H9 (cell line): Measurements from ENCODE around the gene NAA15. TPM values are rescaled to one million over a fixed set of nuclear protein-coding genes. Genes with fewer than 3 reads are reported as not detected.

ENCODE experiments used
- DNase-seq: peaks from one replicate; pipeline ENCODE4 v3.0.0-alpha.2; 2017
- H2AFZ ChIP-seq: one replicate; pipeline ENCODE4 v1.6.1; 2013; ENCODE audit warnings: mild to moderate bottlenecking, low read length, control low read depth, moderate library complexity
- H2AK5ac ChIP-seq: 2 replicates; pipeline ENCODE4 v1.6.1; 2013; ENCODE audit warnings: low read length, control low read depth, mixed read lengths; ENCODE audit not compliant: insufficient read length
- H2BK120ac ChIP-seq: one replicate; pipeline ENCODE4 v1.6.1; 2013; ENCODE audit warnings: low read depth, mild to moderate bottlenecking, low read length, control low read depth, inconsistent platforms; ENCODE audit not compliant: poor library complexity, severe bottlenecking
- H2BK12ac ChIP-seq: 2 replicates; pipeline ENCODE4 v1.6.1; 2013; ENCODE audit warnings: low read length, control low read depth, mixed read lengths, low read depth; ENCODE audit not compliant: insufficient read length
- H2BK15ac ChIP-seq: 2 replicates; pipeline ENCODE4 v1.6.1; 2013; ENCODE audit warnings: low read depth, low read length, control low read depth
- H2BK20ac ChIP-seq: one replicate; pipeline ENCODE4 v1.6.1; 2013; ENCODE audit warnings: low read depth, mild to moderate bottlenecking, low read length, control low read depth, inconsistent platforms; ENCODE audit not compliant: poor library complexity, severe bottlenecking
- H2BK5ac ChIP-seq: 2 replicates; pipeline ENCODE4 v1.6.1; 2013; ENCODE audit warnings: low read length, control low read depth, mixed read lengths; ENCODE audit not compliant: insufficient read length
- H3K14ac ChIP-seq: 2 replicates; pipeline ENCODE4 v1.6.1; 2013; ENCODE audit warnings: low read length, control low read depth; ENCODE audit not compliant: insufficient read depth
- H3K18ac ChIP-seq: 2 replicates; pipeline ENCODE4 v1.6.1; 2013; ENCODE audit warnings: low read depth, mild to moderate bottlenecking, mixed read lengths, low read length, control low read depth; ENCODE audit not compliant: insufficient read length
- H3K23ac ChIP-seq: 2 replicates; pipeline ENCODE4 v1.6.1; 2013; ENCODE audit warnings: low read length, control low read depth, mixed read lengths, low read depth; ENCODE audit not compliant: insufficient read length
- H3K23me2 ChIP-seq: 2 replicates; pipeline ENCODE4 v1.6.1; 2013; ENCODE audit warnings: low read depth, mild to moderate bottlenecking, mixed read lengths, low read length, control low read depth; ENCODE audit not compliant: insufficient read length, poor library complexity, severe bottlenecking
- H3K27ac ChIP-seq: 2 replicates; pipeline ENCODE4 v1.5.1; 2013; ENCODE audit warnings: low read length, control low read depth, mixed read lengths, low read depth; ENCODE audit not compliant: insufficient read length
- H3K27me3 ChIP-seq: 2 replicates; pipeline ENCODE4 v1.6.1; 2013; ENCODE audit warnings: low read length, control low read depth, inconsistent platforms; ENCODE audit not compliant: insufficient read depth
- H3K4ac ChIP-seq: 2 replicates; pipeline ENCODE4 v1.6.1; 2013; ENCODE audit warnings: low read depth, mild to moderate bottlenecking, control low read depth, inconsistent platforms, low read length, moderate library complexity
- H3K4me1 ChIP-seq: 2 replicates; pipeline ENCODE4 v1.6.1; 2013; ENCODE audit warnings: low read length, control low read depth, inconsistent platforms; ENCODE audit not compliant: insufficient read depth
- H3K4me2 ChIP-seq: 2 replicates; pipeline ENCODE4 v1.6.1; 2013; ENCODE audit warnings: low read length, control low read depth, mixed read lengths; ENCODE audit not compliant: insufficient read length, insufficient read depth
- H3K56ac ChIP-seq: 2 replicates; pipeline ENCODE4 v1.6.1; 2013; ENCODE audit warnings: low read depth, mild to moderate bottlenecking, mixed read lengths, low read length, control low read depth; ENCODE audit not compliant: insufficient read length
- H3K79me1 ChIP-seq: 2 replicates; pipeline ENCODE4 v1.6.1; 2013; ENCODE audit warnings: low read depth, mild to moderate bottlenecking, moderate library complexity, low read length, control low read depth, inconsistent platforms; ENCODE audit not compliant: insufficient read depth, poor library complexity, severe bottlenecking
- H3K79me2 ChIP-seq: 2 replicates; pipeline ENCODE4 v1.6.1; 2013; ENCODE audit warnings: low read length, control low read depth, inconsistent platforms; ENCODE audit not compliant: insufficient read depth
- H3K9ac ChIP-seq: 2 replicates; pipeline ENCODE4 v1.6.1; 2013; ENCODE audit warnings: low read length, control low read depth, mixed read lengths; ENCODE audit not compliant: insufficient read length; ENCODE audit errors: extremely low read depth
- H3K9me3 ChIP-seq: one replicate; pipeline ENCODE4 v1.6.1; 2013; ENCODE audit warnings: low read depth, low read length, inconsistent platforms; ENCODE audit not compliant: control insufficient read depth
- H3T11ph ChIP-seq: one replicate; pipeline ENCODE4 v1.6.1; 2013; ENCODE audit warnings: mild to moderate bottlenecking, low read length, control low read depth, inconsistent platforms
- H4K20me1 ChIP-seq: one replicate; pipeline ENCODE4 v1.6.1; 2013; ENCODE audit not compliant: control insufficient read depth, insufficient read length, insufficient read depth
- H4K5ac ChIP-seq: 2 replicates; pipeline ENCODE4 v1.6.1; 2013; ENCODE audit warnings: low read depth, mild to moderate bottlenecking, mixed read lengths, low read length, control low read depth; ENCODE audit not compliant: insufficient read length
- H4K8ac ChIP-seq: replicated peaks from 2 replicates; pipeline ENCODE4 v1.6.1; 2013; ENCODE audit warnings: low read length, control low read depth, mixed read lengths, low read depth; ENCODE audit not compliant: insufficient read length
- H4K91ac ChIP-seq: 2 replicates; pipeline ENCODE4 v1.6.1; 2013; ENCODE audit warnings: low read depth, mild to moderate bottlenecking, moderate library complexity, mixed read lengths, low read length, control low read depth; ENCODE audit not compliant: insufficient read length
- H3K27ac Mint-ChIP-seq, 3 experiments: 2 replicates in 2 of 3; 3 replicates in 1 of 3; pipeline ENCODE4 v1.8.0; 2020 to 2021; ENCODE audit warnings: mixed read lengths in 3 of 3, mild to moderate bottlenecking in 1 of 3, moderate library complexity in 1 of 3
- H3K27me3 Mint-ChIP-seq: 2 replicates; pipeline ENCODE4 v1.8.0; 2021; ENCODE audit warnings: low read depth, mild to moderate bottlenecking, moderate library complexity, mixed read lengths
- H3K36me3 Mint-ChIP-seq, 3 experiments: 2 replicates in 2 of 3; 3 replicates in 1 of 3; pipeline ENCODE4 v1.8.0; 2020 to 2021; ENCODE audit warnings: low read depth in 3 of 3, mixed read lengths in 3 of 3; ENCODE audit not compliant: insufficient read depth in 1 of 3
- H3K4me1 Mint-ChIP-seq, 2 experiments: 2 replicates each; pipeline ENCODE4 v1.8.0; 2020; ENCODE audit warnings: mixed read lengths in 2 of 2
- H3K4me3 Mint-ChIP-seq, 2 experiments: 2 replicates in 1 of 2; 3 replicates in 1 of 2; pipeline ENCODE4 v1.8.0; 2020 to 2021; ENCODE audit warnings: mild to moderate bottlenecking in 2 of 2, mixed read lengths in 2 of 2, moderate library complexity in 1 of 2
- H3K9me3 Mint-ChIP-seq, 2 experiments: 2 replicates in 1 of 2; 3 replicates in 1 of 2; pipeline ENCODE4 v1.8.0; 2020; ENCODE audit warnings: mild to moderate bottlenecking in 2 of 2, mixed read lengths in 2 of 2, moderate library complexity in 1 of 2
- whole genome bisulfite sequencing: extraction: QIAGEN DNeasy Blood & Tissue Kit; methylation state at CpG from one replicate; pipeline ENCODE4 v1.1.7; 2013; ENCODE audit warnings: missing lambda C conversion rate, low lambda C conversion rate, mixed read lengths; ENCODE audit not compliant: insufficient read length; ENCODE audit errors: extremely low coverage; 5-methylcytosine and 5-hydroxymethylcytosine counted together
- total RNA-seq: library from RNA; stranded (reverse); gene quantifications from 2 replicates; pipeline ENCODE4 v1.2.1, GENCODE V29; 2021
- TF ChIP-seq, protein P1 (sequence below): fragments of 200-600 bp; sonication (generic); conservative IDR thresholded peaks from 3 replicates; pipeline ENCODE4 v1.8.0; 2021; ENCODE audit warnings: antibody characterized with exemption, mild to moderate bottlenecking

Gene NAA15
- total RNA-seq, 1 experiment from 2014 or later: 115 TPM

DNA sequence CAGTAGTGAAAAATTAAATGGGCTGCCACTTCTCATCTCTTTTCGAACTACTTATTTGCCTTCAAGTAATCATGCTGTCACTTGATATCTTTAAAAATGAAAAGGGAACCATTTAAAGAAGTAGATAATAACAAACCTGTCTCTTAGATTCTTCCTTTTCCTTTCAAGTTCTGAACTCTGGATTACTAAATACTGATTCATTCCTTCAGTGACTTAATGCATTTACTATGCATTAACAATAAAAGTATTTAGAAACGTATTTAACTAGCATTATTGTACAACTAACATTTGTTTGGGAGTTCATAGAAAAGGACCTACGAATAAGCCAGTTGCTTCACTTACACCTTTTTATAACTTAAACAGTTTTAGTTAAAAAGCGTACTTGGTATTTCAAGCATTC is 91.5 kb downstream of the NAA15 start:
- Histone ChIP-seq H3K27ac (no peak overlapping the region), H2BK5ac (no peak overlapping the region), H3K4me1 (no peaks in the 10 kb centered on the region), H2BK20ac (no peak overlapping the region), H4K5ac (no peak overlapping the region), H3K23ac (no peak overlapping the region), H3K4ac (no peak overlapping the region), H3K9me3 (no peaks in the 10 kb centered on the region), H3K14ac (no peak overlapping the region), H3K79me1 (no peaks in the 10 kb centered on the region), H2BK120ac (no peak overlapping the region), H2AFZ (no peak overlapping the region), H3K27me3 (no peaks in the 10 kb centered on the region), H3K4me2 (no peak overlapping the region), H3K23me2 (no peaks in the 10 kb centered on the region), H3K9ac (no peak overlapping the region), H3K79me2 (no peaks in the 10 kb centered on the region), H2BK15ac (no peak overlapping the region), H4K20me1 (no peaks in the 10 kb centered on the region), H2BK12ac (no peak overlapping the region), H2AK5ac (no peak overlapping the region), H3T11ph (no peak overlapping the region), H4K91ac (no peak overlapping the region), H4K8ac (no peak overlapping the region), H3K18ac (no peak overlapping the region), H3K56ac (no peak overlapping the region)
- peaks cover 17 to 68% (median 32%) of the 10 kb centered on the region in 3 experiments for H3K36me3 Mint-ChIP-seq
- H3K9me3 Mint-ChIP-seq: no peaks in the 10 kb centered on the region
- no peak overlapping the region for H3K27ac Mint-ChIP-seq
- no peaks in the 10 kb centered on the region for H3K27me3 Mint-ChIP-seq
- WGBS: no CpG with 5 or more reads among the region's 4 CpGs
- no peak for DNase-seq
- TF ChIP-seq, protein P1, sequence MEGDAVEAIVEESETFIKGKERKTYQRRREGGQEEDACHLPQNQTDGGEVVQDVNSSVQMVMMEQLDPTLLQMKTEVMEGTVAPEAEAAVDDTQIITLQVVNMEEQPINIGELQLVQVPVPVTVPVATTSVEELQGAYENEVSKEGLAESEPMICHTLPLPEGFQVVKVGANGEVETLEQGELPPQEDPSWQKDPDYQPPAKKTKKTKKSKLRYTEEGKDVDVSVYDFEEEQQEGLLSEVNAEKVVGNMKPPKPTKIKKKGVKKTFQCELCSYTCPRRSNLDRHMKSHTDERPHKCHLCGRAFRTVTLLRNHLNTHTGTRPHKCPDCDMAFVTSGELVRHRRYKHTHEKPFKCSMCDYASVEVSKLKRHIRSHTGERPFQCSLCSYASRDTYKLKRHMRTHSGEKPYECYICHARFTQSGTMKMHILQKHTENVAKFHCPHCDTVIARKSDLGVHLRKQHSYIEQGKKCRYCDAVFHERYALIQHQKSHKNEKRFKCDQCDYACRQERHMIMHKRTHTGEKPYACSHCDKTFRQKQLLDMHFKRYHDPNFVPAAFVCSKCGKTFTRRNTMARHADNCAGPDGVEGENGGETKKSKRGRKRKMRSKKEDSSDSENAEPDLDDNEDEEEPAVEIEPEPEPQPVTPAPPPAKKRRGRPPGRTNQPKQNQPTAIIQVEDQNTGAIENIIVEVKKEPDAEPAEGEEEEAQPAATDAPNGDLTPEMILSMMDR: no peak
- H3K4me1 Mint-ChIP-seq: no peaks in the 10 kb centered on the region
- no peak overlapping the region for H3K4me3 Mint-ChIP-seq
